Endodermal cell (in vitro differentiated cells): ENCODE results near the gene USE1. TPM values are rescaled to one million over a fixed set of nuclear protein-coding genes. Genes with fewer than 3 reads are reported as not detected.

Source experiments
- DNase-seq: peaks from one replicate; pipeline ENCODE4 v3.0.0-alpha.2; 2017
- H3K27ac ChIP-seq: 2 replicates; pipeline ENCODE4 v1.5.1; 2013; ENCODE audit warnings: mild to moderate bottlenecking, low read depth, low read length, moderate library complexity
- H3K27me3 ChIP-seq: 2 replicates; pipeline ENCODE4 v1.6.1; 2013; ENCODE audit warnings: mild to moderate bottlenecking, low read length, moderate library complexity; ENCODE audit not compliant: insufficient read depth, control insufficient read depth, poor library complexity, severe bottlenecking
- H3K36me3 ChIP-seq: 2 replicates; pipeline ENCODE4 v1.7.0; 2013; ENCODE audit warnings: mild to moderate bottlenecking, low read length, moderate library complexity; ENCODE audit not compliant: control insufficient read depth, insufficient read depth
- H3K4me1 ChIP-seq: one replicate; pipeline ENCODE4 v1.7.0; 2013; ENCODE audit warnings: low read length; ENCODE audit not compliant: control insufficient read depth, insufficient read depth
- H3K4me3 ChIP-seq: 2 replicates; pipeline ENCODE4 v1.5.1; 2013; ENCODE audit warnings: mild to moderate bottlenecking, low read length, moderate library complexity
- H3K9ac ChIP-seq: 2 replicates; pipeline ENCODE4 v1.6.1; 2013; ENCODE audit warnings: mild to moderate bottlenecking, low read length, moderate library complexity; ENCODE audit not compliant: poor library complexity, severe bottlenecking; ENCODE audit errors: extremely low read depth
- H3K9me3 ChIP-seq: 2 replicates; pipeline ENCODE4 v1.6.1; 2013; ENCODE audit warnings: mild to moderate bottlenecking, low read length, moderate library complexity; ENCODE audit not compliant: control insufficient read depth
- H3K27ac Mint-ChIP-seq: 2 replicates; pipeline ENCODE4 v1.8.0; 2020; ENCODE audit warnings: mixed read lengths
- H3K27me3 Mint-ChIP-seq: 2 replicates; pipeline ENCODE4 v1.8.0; 2021; ENCODE audit warnings: mild to moderate bottlenecking, mixed read lengths; ENCODE audit not compliant: insufficient read depth
- H3K36me3 Mint-ChIP-seq: 2 replicates; pipeline ENCODE4 v1.8.0; 2020; ENCODE audit warnings: low read depth, mixed read lengths
- H3K4me1 Mint-ChIP-seq: 2 replicates; pipeline ENCODE4 v1.8.0; 2020; ENCODE audit warnings: mixed read lengths
- H3K4me3 Mint-ChIP-seq: 2 replicates; pipeline ENCODE4 v1.8.0; 2020; ENCODE audit warnings: mild to moderate bottlenecking, moderate library complexity, mixed read lengths
- H3K9me3 Mint-ChIP-seq: 2 replicates; pipeline ENCODE4 v1.8.0; 2020; ENCODE audit warnings: mild to moderate bottlenecking, mixed read lengths
- WGBS, 2 experiments: methylation state at CpG; one replicate each; pipeline versions ENCODE4 v1.1.5 to v1.1.7; 2013; ENCODE audit warnings: missing lambda C conversion rate in 2 of 2, mixed read lengths in 1 of 2; ENCODE audit not compliant: insufficient coverage in 1 of 2, insufficient read length in 1 of 2; 5-methylcytosine and 5-hydroxymethylcytosine counted together
- long read RNA-seq, 4 experiments: library from polyadenylated mRNA in 2 of 4; library from RNA in 1 of 4; library from capped mRNA in 1 of 4; stranded (forward) in 3 of 4; unstranded in 1 of 4; transcript quantifications; one replicate each; pipeline ENCODE4 v2.0.0, GENCODE V29; 2020 to 2021; ENCODE audit warnings: inconsistent platforms in 1 of 4
- polyA plus RNA-seq, 2 experiments: library from polyadenylated mRNA; stranded (reverse); fragments of 50-300 nt; gene quantifications; one replicate each; pipeline ENCODE4 v1.2.3, GENCODE V29; 2013
- total RNA-seq, 2 donors: library from RNA; stranded (reverse); fragmentation: NEBNext Ultra II Directional in 1 of 2; extraction: Animal tissue kit (Norgen Biotek cat#: 25700) in 1 of 2; gene quantifications; 2 replicates in 1 of 2; 3 replicates in 1 of 2; pipeline ENCODE4 v1.2.1, GENCODE V29; 2021
- TF ChIP-seq, protein P1 (sequence below): fragments of 200-600 bp; sonication (generic); conservative IDR thresholded peaks from 2 replicates; pipeline ENCODE4 v1.5.0; 2021; ENCODE audit warnings: antibody characterized with exemption, mild to moderate bottlenecking

Gene USE1, protein sequence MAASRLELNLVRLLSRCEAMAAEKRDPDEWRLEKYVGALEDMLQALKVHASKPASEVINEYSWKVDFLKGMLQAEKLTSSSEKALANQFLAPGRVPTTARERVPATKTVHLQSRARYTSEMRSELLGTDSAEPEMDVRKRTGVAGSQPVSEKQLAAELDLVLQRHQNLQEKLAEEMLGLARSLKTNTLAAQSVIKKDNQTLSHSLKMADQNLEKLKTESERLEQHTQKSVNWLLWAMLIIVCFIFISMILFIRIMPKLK
- total RNA-seq, result 10 to 100 TPM; 17.4 to 18.4 TPM
- 20.4 TPM for polyA plus RNA-seq (2013, experiment 1 of 2)
- polyA plus RNA-seq (2013, experiment 2 of 2), result 16.8 TPM
- long read RNA-seq, experiment 1, partial matches to known transcripts, result 2 of 3 reads
- long read RNA-seq, experiment 1, other reads (novel, unspliced or antisense), result 1 of 3 reads
- long read RNA-seq, experiment 2, partial matches to known transcripts, result 1 of 6 reads
- long read RNA-seq, experiment 2, other reads (novel, unspliced or antisense), result 3 of 6 reads
- long read RNA-seq, experiment 3, partial matches to known transcripts, result 2 of 5 reads
- long read RNA-seq, experiment 3, other reads (novel, unspliced or antisense), result 1 of 5 reads
- long read RNA-seq, experiment 4, partial matches to known transcripts, result 0 of 4 reads
- long read RNA-seq, experiment 4, other reads (novel, unspliced or antisense), result 1 of 4 reads

DNA sequence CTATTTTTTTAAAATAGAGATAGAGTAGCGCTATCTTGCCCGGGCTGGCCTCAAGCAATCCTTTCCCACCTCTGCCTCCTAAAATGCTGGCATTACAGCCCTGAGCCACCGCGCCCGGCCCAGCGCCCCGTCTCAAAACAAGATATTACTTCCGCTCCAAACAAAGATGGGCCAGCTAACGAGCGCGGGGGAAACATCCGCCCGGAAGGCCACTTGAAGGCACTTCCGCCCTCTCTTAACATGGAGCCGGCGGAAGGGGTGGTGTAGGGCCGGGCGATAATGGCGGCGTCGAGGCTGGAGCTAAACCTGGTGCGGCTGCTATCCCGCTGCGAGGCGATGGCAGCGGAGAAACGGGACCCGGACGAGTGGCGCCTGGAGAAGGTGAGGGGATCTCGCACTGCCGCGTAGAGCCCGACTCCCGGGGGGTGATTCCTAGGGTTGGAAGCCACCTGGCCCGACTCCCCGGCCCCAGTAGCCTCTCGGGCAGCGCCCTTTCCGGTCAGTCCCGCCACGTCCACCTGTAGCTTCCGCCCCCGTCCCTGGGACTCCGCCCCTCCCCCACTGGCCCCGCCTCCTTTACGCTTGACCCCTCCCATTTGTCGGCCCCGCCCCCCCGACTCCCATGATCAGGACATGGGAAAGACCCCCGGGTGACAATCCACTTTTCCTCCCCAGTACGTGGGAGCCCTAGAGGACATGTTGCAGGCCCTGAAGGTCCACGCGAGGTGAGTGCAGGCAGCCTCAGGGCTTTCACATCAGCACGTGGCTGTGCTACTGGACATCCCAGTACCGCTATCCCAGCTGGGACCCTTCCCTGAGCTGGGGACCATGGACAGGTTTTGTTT, at the start of gene USE1:
TSS of gene USE1 (plus strand) at position 231 of the 845 bp plus-strand sequence. CDS start at position 280, 49 bp downstream.
- Mint-ChIP-seq H3K4me1 (peaks cover 4% of the 10 kb centered on the region), H3K9me3 (no peaks in the 10 kb centered on the region), H3K27ac (peak within 1 kb of the TSS; percentile 99), H3K4me3 (peak within 1 kb of the TSS; percentile 79), H3K27me3 (no peaks in the 10 kb centered on the region), H3K36me3 (peaks cover 31% of the 10 kb centered on the region)
- WGBS, 2 experiments, result 5 to 11% methylated on average over 38 to 56 of the region's 56 CpGs
- no peaks in the 10 kb centered on the region for H3K27me3 ChIP-seq
- DNase-seq, result peak; percentile 96
- TF ChIP-seq, protein P1, sequence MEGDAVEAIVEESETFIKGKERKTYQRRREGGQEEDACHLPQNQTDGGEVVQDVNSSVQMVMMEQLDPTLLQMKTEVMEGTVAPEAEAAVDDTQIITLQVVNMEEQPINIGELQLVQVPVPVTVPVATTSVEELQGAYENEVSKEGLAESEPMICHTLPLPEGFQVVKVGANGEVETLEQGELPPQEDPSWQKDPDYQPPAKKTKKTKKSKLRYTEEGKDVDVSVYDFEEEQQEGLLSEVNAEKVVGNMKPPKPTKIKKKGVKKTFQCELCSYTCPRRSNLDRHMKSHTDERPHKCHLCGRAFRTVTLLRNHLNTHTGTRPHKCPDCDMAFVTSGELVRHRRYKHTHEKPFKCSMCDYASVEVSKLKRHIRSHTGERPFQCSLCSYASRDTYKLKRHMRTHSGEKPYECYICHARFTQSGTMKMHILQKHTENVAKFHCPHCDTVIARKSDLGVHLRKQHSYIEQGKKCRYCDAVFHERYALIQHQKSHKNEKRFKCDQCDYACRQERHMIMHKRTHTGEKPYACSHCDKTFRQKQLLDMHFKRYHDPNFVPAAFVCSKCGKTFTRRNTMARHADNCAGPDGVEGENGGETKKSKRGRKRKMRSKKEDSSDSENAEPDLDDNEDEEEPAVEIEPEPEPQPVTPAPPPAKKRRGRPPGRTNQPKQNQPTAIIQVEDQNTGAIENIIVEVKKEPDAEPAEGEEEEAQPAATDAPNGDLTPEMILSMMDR, result no peak
- peaks cover 17% of the 10 kb centered on the region for H3K36me3 ChIP-seq
- H3K4me3 ChIP-seq, result peak within 1 kb of the TSS; percentile 84
- H3K9me3 ChIP-seq, result no peaks in the 10 kb centered on the region
- peaks cover 3% of the 10 kb centered on the region for H3K4me1 ChIP-seq
- peak within 1 kb of the TSS; percentile 89 for H3K27ac ChIP-seq
- peak within 1 kb of the TSS; percentile 88 for H3K9ac ChIP-seq

DNA sequence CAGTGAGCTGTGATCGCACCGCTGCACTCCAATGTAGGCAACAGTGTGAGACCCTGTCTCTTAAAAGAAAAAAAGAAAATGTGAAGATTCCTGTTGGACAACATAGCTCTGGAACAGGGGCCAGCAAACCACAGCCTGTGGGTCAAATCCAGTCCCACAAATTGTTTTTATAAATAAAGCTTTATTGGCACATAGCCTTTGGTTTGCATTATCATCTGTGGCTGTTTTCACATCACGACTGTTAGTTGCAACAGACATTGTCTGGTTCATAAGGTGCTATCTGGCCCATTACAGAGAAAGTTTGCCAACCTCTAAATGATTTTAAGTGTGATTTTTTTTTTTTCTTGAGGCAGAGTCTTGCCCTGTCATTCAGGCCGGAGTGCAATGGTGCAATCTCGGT, 49.4 kb upstream of the USE1 start:
- H3K36me3 Mint-ChIP-seq, result peaks cover 77% of the 10 kb centered on the region
- Histone ChIP-seq H3K27ac (no peak overlapping the region), H3K4me3 (no peak overlapping the region), H3K9me3 (peaks cover 18% of the 10 kb centered on the region), H3K36me3 (peaks cover 72% of the 10 kb centered on the region), H3K27me3 (no peaks in the 10 kb centered on the region), H3K9ac (no peak overlapping the region), H3K4me1 (no peaks in the 10 kb centered on the region)
- no peaks in the 10 kb centered on the region for H3K27me3 Mint-ChIP-seq
- no peak overlapping the region for H3K4me3 Mint-ChIP-seq
- WGBS, 2 experiments, result 95 to 100% methylated on average over 3 to 5 of the region's 5 CpGs
- TF ChIP-seq, protein P1, result no peak
- no peaks in the 10 kb centered on the region for H3K4me1 Mint-ChIP-seq
- no peak overlapping the region for H3K27ac Mint-ChIP-seq
- peaks cover 18% of the 10 kb centered on the region for H3K9me3 Mint-ChIP-seq
- no peak for DNase-seq
